Hepatocyte (in vitro differentiated cells): Measurements from ENCODE around the gene LILRB2. TPM values are rescaled to one million over a fixed set of nuclear protein-coding genes. Genes with fewer than 3 reads are reported as not detected.

Experiments
- DNase-seq: peaks from one replicate; pipeline ENCODE4 v3.0.0-alpha.2; 2016; ENCODE audit warnings: low spot score
- H2AFZ ChIP-seq: fragments of 200-600 bp; sonication (generic); 2 replicates; pipeline ENCODE4 v1.6.0; 2016; ENCODE audit warnings: antibody characterized with exemption, mild to moderate bottlenecking
- H3K27ac ChIP-seq: fragments of 200-600 bp; sonication (generic); 2 replicates; pipeline ENCODE4 v1.5.1; 2016; ENCODE audit warnings: mild to moderate bottlenecking
- H3K27me3 ChIP-seq: fragments of 200-600 bp; sonication (generic); 2 replicates; pipeline ENCODE4 v1.6.1; 2016
- H3K36me3 ChIP-seq: fragments of 200-600 bp; sonication (generic); replicated peaks from 2 replicates; pipeline ENCODE4 v1.5.1; 2016; ENCODE audit warnings: low read depth; ENCODE audit not compliant: insufficient read depth
- H3K4me1 ChIP-seq: fragments of 200-600 bp; sonication (generic); 2 replicates; pipeline ENCODE4 v1.5.1; 2016; ENCODE audit warnings: mild to moderate bottlenecking, moderate library complexity; ENCODE audit not compliant: insufficient read depth
- H3K4me2 ChIP-seq: fragments of 200-600 bp; sonication (generic); 2 replicates; pipeline ENCODE4 v1.6.0; 2016
- H3K4me3 ChIP-seq: fragments of 200-600 bp; sonication (generic); 2 replicates; pipeline ENCODE4 v1.5.1; 2016; ENCODE audit warnings: mild to moderate bottlenecking
- H3K79me2 ChIP-seq: fragments of 200-600 bp; sonication (generic); 2 replicates; pipeline ENCODE4 v1.6.0; 2017; ENCODE audit warnings: mild to moderate bottlenecking
- H3K9me2 ChIP-seq: fragments of 200-600 bp; sonication (generic); replicated peaks from 2 replicates; pipeline ENCODE4 v1.6.0; 2017; ENCODE audit warnings: mild to moderate bottlenecking; ENCODE audit not compliant: insufficient read depth
- H3K9me3 ChIP-seq: fragments of 200-600 bp; sonication (generic); 2 replicates; pipeline ENCODE4 v1.5.1; 2016; ENCODE audit warnings: low read depth, mild to moderate bottlenecking
- H4K20me1 ChIP-seq: fragments of 200-600 bp; sonication (generic); 2 replicates; pipeline ENCODE4 v1.6.0; 2016; ENCODE audit warnings: mild to moderate bottlenecking; ENCODE audit not compliant: insufficient read depth, poor library complexity, severe bottlenecking
- CTCF ChIP-seq: fragments of 200-600 bp; sonication (generic); IDR thresholded peaks from 2 replicates; pipeline ENCODE4 v1.5.1; 2016; ENCODE audit warnings: antibody characterized with exemption, mild to moderate bottlenecking; ENCODE audit not compliant: poor library complexity
- EZH2 ChIP-seq: fragments of 200-600 bp; sonication (generic); IDR thresholded peaks from 2 replicates; pipeline ENCODE4 v1.6.1; 2016; ENCODE audit warnings: antibody characterized with exemption, mild to moderate bottlenecking, borderline replicate concordance
- EZH2phosphoT487 ChIP-seq: fragments of 200-600 bp; sonication (generic); IDR thresholded peaks from one replicate; pipeline ENCODE4 v1.6.1; 2018; ENCODE audit warnings: antibody characterized with exemption, mild to moderate bottlenecking, low read depth, moderate library complexity; ENCODE audit not compliant: unreplicated experiment, severe bottlenecking
- WGBS: methylation state at CpG from one replicate; pipeline ENCODE4 v1.1.6; 2016; ENCODE audit warnings: low lambda C conversion rate; ENCODE audit errors: missing lambda C conversion rate; 5-methylcytosine and 5-hydroxymethylcytosine counted together
- polyA plus RNA-seq: library from polyadenylated mRNA; unstranded; fragments of >200 nt; fragmentation: Nextera tagmentation; extraction: Ambion mirVana; gene quantifications from 2 replicates; pipeline ENCODE4 v1.2.1, GENCODE V29; 2016
- total RNA-seq: library from RNA; depleted of rRNA; stranded (reverse); fragments of >200 nt; gene quantifications from 2 replicates; pipeline ENCODE4 v1.2.3, GENCODE V29; 2014

The LILRB2 gene
- total and polyA plus RNA-seq, 2 experiments from 2014 or later = not detected

- H3K79me2 ChIP-seq = no peaks in the 10 kb centered on the region
- no peaks in the 10 kb centered on the region for H4K20me1 ChIP-seq
- peaks cover 7% of the 10 kb centered on the region for H3K27me3 ChIP-seq
- no peak overlapping the region for H2AFZ ChIP-seq
- H3K9me3 ChIP-seq = no peaks in the 10 kb centered on the region
- H3K9me2 ChIP-seq = no peaks in the 10 kb centered on the region
- no peaks in the 10 kb centered on the region for H3K4me1 ChIP-seq
- no peak overlapping the region for H3K4me3 ChIP-seq
- H3K36me3 ChIP-seq = no peaks in the 10 kb centered on the region
- 76% methylated on average over 1 of the region's 1 CpG for WGBS
- no peak for TF ChIP-seq EZH2phosphoT487
- TF ChIP-seq CTCF = no peak
- no peak for TF ChIP-seq EZH2
- H3K27ac ChIP-seq = no peak overlapping the region
- H3K4me2 ChIP-seq = no peak overlapping the region
- DNase-seq = no peak
Measured at GRCh38 chr19:54305141-54305540, 24.2 kb upstream of the LILRB2 start.

GRCh38 chr19:54302257-54302656, 21.3 kb upstream of the LILRB2 start:
- H2AFZ ChIP-seq = no peak overlapping the region
- DNase-seq = no peak
- peaks cover 7% of the 10 kb centered on the region for H3K27me3 ChIP-seq
- H3K9me3 ChIP-seq = no peaks in the 10 kb centered on the region
- no peaks in the 10 kb centered on the region for H3K79me2 ChIP-seq
- H3K4me3 ChIP-seq = no peak overlapping the region
- no peak overlapping the region for H3K4me2 ChIP-seq
- H3K36me3 ChIP-seq = no peaks in the 10 kb centered on the region
- no peaks in the 10 kb centered on the region for H3K4me1 ChIP-seq
- H3K27ac ChIP-seq = no peak overlapping the region
- TF ChIP-seq CTCF (no peak), EZH2 (no peak), EZH2phosphoT487 (no peak)
- no peaks in the 10 kb centered on the region for H3K9me2 ChIP-seq
- 75% methylated on average over 4 of the region's 4 CpGs for WGBS
- H4K20me1 ChIP-seq = no peaks in the 10 kb centered on the region

- Histone ChIP-seq H3K79me2 (no peaks in the 10 kb centered on the region), H3K9me2 (no peaks in the 10 kb centered on the region), H4K20me1 (no peaks in the 10 kb centered on the region), H3K36me3 (no peaks in the 10 kb centered on the region), H3K27ac (no peak overlapping the region), H3K4me2 (no peak overlapping the region), H3K9me3 (no peaks in the 10 kb centered on the region), H2AFZ (no peak overlapping the region), H3K4me3 (no peak overlapping the region), H3K4me1 (no peaks in the 10 kb centered on the region), H3K27me3 (peaks cover 7% of the 10 kb centered on the region)
- TF ChIP-seq EZH2 (no peak), EZH2phosphoT487 (no peak), CTCF (no peak)
- 81% methylated on average over 5 of the region's 5 CpGs for WGBS
- DNase-seq = no peak
Measured at GRCh38 chr19:54299515-54299914, 18.6 kb upstream of the LILRB2 start.

GRCh38 chr19:54299126-54299498, 18.2 kb upstream of the LILRB2 start:
- no peaks in the 10 kb centered on the region for H3K4me1 ChIP-seq
- peaks cover 7% of the 10 kb centered on the region for H3K27me3 ChIP-seq
- H3K27ac ChIP-seq = no peak overlapping the region
- H2AFZ ChIP-seq = no peak overlapping the region
- no peaks in the 10 kb centered on the region for H3K9me3 ChIP-seq
- no peaks in the 10 kb centered on the region for H3K36me3 ChIP-seq
- no peak for DNase-seq
- H3K4me3 ChIP-seq = no peak overlapping the region
- no peak for TF ChIP-seq EZH2
- no peak for TF ChIP-seq CTCF
- no peak for TF ChIP-seq EZH2phosphoT487
- no peaks in the 10 kb centered on the region for H3K9me2 ChIP-seq
- H4K20me1 ChIP-seq = no peaks in the 10 kb centered on the region
- 68% methylated on average over 7 of the region's 7 CpGs for WGBS
- H3K4me2 ChIP-seq = no peak overlapping the region
- no peaks in the 10 kb centered on the region for H3K79me2 ChIP-seq
